ENCODE data around the gene FUT2.

GRCh38 chr19:48716562-48717291 is 21.0 kb downstream of the FUT2 start:
- TF ChIP-seq CTCF (IDR thresholded peaks at IDR 0.05; ENCODE audit: borderline replicate concordance, extremely low read depth, low read length, poor library complexity, severe bottlenecking) (no peak), EZH2 (IDR thresholded peaks at IDR 0.05; ENCODE audit: borderline replicate concordance, low read depth, low read length, severe bottlenecking) (no peak)
